ENCODE data around the gene CLN5.

DNA sequence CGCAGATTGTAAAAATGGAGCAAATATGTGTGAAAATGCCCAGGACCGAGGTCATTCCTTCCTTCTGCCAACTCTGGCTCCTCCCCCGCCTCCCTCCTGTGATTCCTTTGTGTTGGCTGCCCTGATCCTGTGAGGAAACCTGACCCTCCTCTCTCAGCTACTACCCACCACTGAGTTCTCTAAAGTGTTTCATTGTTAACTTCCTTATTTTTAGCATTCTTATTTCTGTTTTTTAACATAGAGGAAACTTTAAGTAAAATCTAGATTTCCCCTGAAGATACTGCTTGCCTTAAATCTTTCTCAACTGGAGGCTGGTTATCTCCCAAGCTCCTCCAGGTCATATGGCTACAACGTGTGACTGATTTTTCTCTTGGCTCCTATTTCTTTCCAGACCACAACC, 56.8 kb downstream of the CLN5 start:
- TF ChIP-seq POLR2A (IDR thresholded peaks at IDR 0.05) = no peak
- no peak for TF ChIP-seq CTCF (IDR thresholded peaks at IDR 0.05)
